AG04450 (cell line): ENCODE data around the gene KCNH2. TPM values are rescaled to one million over a fixed set of nuclear protein-coding genes. Genes with fewer than 3 reads are reported as not detected.

Experiments
- CTCF ChIA-PET: fragments of 300-600, 350-600 bp; formaldehyde crosslinking; extraction: SDS; loops from one replicate; lab custom pipeline; 2022; ENCODE audit warnings: antibody characterized with exemption, inconsistent platforms; lab: Charles Lee
- POLR2A ChIA-PET: fragments of 350-600 bp; formaldehyde crosslinking; extraction: SDS; loops from one replicate; lab custom pipeline; 2021; ENCODE audit warnings: antibody characterized with exemption, inconsistent platforms; lab: Yijun Ruan, JAX
- DNase-seq: peaks from one replicate; pipeline ENCODE4 v3.0.0-alpha.2; 2011; ENCODE audit warnings: low read depth, low spot score
- H3K27ac ChIP-seq: one replicate; pipeline ENCODE4 v1.5.1; 2012; ENCODE audit warnings: low read depth, low read length, control low read depth
- H3K27me3 ChIP-seq: one replicate; pipeline ENCODE4 v1.6.0; 2012; ENCODE audit warnings: low read length; ENCODE audit not compliant: control insufficient read depth, insufficient read depth
- H3K4me3 ChIP-seq: 2 replicates; pipeline ENCODE4 v1.5.1; 2011; ENCODE audit warnings: mild to moderate bottlenecking, low read depth, low read length, control low read depth
- H3K9me3 ChIP-seq: 2 replicates; pipeline ENCODE4 v1.5.1; 2012; ENCODE audit warnings: low read length; ENCODE audit not compliant: control insufficient read depth, insufficient read depth
- CTCF ChIP-seq: IDR thresholded peaks from 2 replicates; pipeline ENCODE4 v1.5.1; 2011; ENCODE audit warnings: low read depth, low read length, control low read depth, inconsistent platforms
- polyA plus RNA-seq: library from polyadenylated mRNA; depleted of rRNA; stranded (reverse); fragments of >200 nt; gene quantifications from 2 replicates; pipeline ENCODE4 v1.2.3, GENCODE V29; 2011

The KCNH2 gene
- polyA plus RNA-seq, 1 experiment = 1.3 TPM

GRCh38 chr7:150971242-150972022 is 6.7 kb downstream of the KCNH2 start:
- ChIA-PET POLR2A (no interaction called here), CTCF (interaction anchor here (1.4 to 2.4 kb wide), 2 partner anchors 8 to 14 kb away, joined by 5 to 9 read pairs; no protein-coding TSS in a partner anchor)
- Histone ChIP-seq H3K27ac (no peak overlapping the region), H3K27me3 (peaks cover 80% of the 10 kb centered on the region), H3K9me3 (peaks cover 7% of the 10 kb centered on the region; the same call in 1 of the 2 replicates), H3K4me3 (no peak overlapping the region)
- DNase-seq = no peak
- no peak for TF ChIP-seq CTCF

GRCh38 chr7:150970424-150970823 is 7.7 kb downstream of the KCNH2 start:
- POLR2A ChIA-PET = interaction anchor here (1.2 kb wide), 1 partner anchor 9 kb away, joined by 4 read pairs; no protein-coding TSS in a partner anchor
- H3K27me3 ChIP-seq = peaks cover 76% of the 10 kb centered on the region

GRCh38 chr7:150969475-150969874 is 8.6 kb downstream of the KCNH2 start:
- peaks cover 77% of the 10 kb centered on the region for H3K27me3 ChIP-seq
- H3K9me3 ChIP-seq = peaks cover 7% of the 10 kb centered on the region; the same call in 1 of the 2 replicates
- no peak overlapping the region for H3K27ac ChIP-seq
- CTCF ChIA-PET = interaction anchor here (0.8 kb wide), 1 partner anchor 16 kb away, joined by 4 read pairs; no protein-coding TSS in a partner anchor
- POLR2A ChIA-PET = interaction anchor here (0.6 to 1.2 kb wide), 3 partner anchors 9 to 58 kb away, joined by 3 to 4 read pairs (median 4); partner anchors contain the start of gene ABCB8
- no peak overlapping the region for H3K4me3 ChIP-seq
- DNase-seq = no peak
- TF ChIP-seq CTCF = no peak

More at GRCh38 chr7:150970424-150970823, 7.7 kb downstream of the KCNH2 start:
- CTCF ChIA-PET = interaction anchor here (1.4 kb wide), 1 partner anchor 15 kb away, joined by 5 read pairs; no protein-coding TSS in a partner anchor
- no peak for DNase-seq
- Histone ChIP-seq H3K27ac (no peak overlapping the region), H3K4me3 (no peak overlapping the region), H3K9me3 (peaks cover 7% of the 10 kb centered on the region; the same call in 1 of the 2 replicates)
- no peak for TF ChIP-seq CTCF

- H3K9me3 ChIP-seq = peaks cover 5% of the 10 kb centered on the region; the same call in 1 of the 2 replicates
- POLR2A ChIA-PET = interaction anchor here (0.6 kb wide), 2 partner anchors 27 to 59 kb away, joined by 3 to 4 read pairs; partner anchors contain the start of gene ABCB8
- peaks cover 75% of the 10 kb centered on the region for H3K27me3 ChIP-seq
- CTCF ChIA-PET = interaction anchor here (0.8 to 2.0 kb wide), 2 partner anchors 17 to 68 kb away, joined by 4 to 6 read pairs; no protein-coding TSS in a partner anchor
- DNase-seq = no peak
- no peak for TF ChIP-seq CTCF
- H3K4me3 ChIP-seq = no peak overlapping the region
- no peak overlapping the region for H3K27ac ChIP-seq
These were observed 9.3 kb downstream of the KCNH2 start for GRCh38 chr7:150968734-150969372.
